ENCODE measurements around the gene DAD1. TPM values are rescaled to one million over a fixed set of nuclear protein-coding genes. Genes with fewer than 3 reads are reported as not detected.

Gene DAD1
- total RNA-seq, 4 donors from 2014 or later, result 31.4 to 154 (median 141) TPM

DNA sequence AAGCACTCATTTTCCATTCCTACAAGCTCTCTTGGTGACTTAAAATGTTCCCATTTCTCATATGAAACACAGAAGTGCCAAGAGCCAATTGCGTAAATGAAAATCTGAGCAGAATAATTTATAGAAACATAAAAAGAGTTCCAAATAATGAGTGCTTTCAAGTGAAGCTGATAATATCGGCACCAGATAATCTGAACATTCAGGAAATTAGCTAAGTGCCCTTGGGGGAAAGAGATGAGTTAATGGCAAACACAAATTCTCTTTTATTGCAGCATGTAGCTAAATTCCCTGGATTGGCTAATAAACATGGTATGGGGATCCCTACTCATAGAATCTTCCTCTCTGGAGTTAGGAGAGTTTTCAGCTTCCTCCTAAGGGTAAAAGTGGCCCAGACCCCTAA is 46.7 kb downstream of the DAD1 start:
- Histone ChIP-seq H3K4me1 (peaks cover 0 to 15% (median 5%) of the 10 kb centered on the region in 4 donors), H3K4me3 (no peak overlapping the region), H3K9me3 (no peaks in the 10 kb centered on the region), H3K27me3 (no peaks in the 10 kb centered on the region), H3K36me3 (no peaks in the 10 kb centered on the region), H3K27ac (no peak overlapping the region)
- 77 to 79% methylated on average over 2 of the region's 2 CpGs for WGBS, 2 donors (ENCODE audit: low coverage in 1 of 2)
- TF ChIP-seq POLR2A (IDR thresholded peaks at IDR 0.05) (no peak), POLR2AphosphoS5 (IDR thresholded peaks at IDR 0.05) (no peak), EP300 (IDR thresholded peaks at IDR 0.05; ENCODE audit: low read depth) (no peak), CTCF (IDR thresholded peaks at IDR 0.05) (no peak)
- intact Hi-C loops (cut with DNase I; ENCODE audit: low total_unique reads) (no loop called here), in situ Hi-C loops (cut with MboI; ENCODE audit: low pct_ligation_motif_present in 1 of 4, low pct_unique_long_range_greater_than_20kb in 1 of 4, low sequenced_read_pairs in 3 of 4) (no loop called here)
- no peak for DNase-seq

DNA sequence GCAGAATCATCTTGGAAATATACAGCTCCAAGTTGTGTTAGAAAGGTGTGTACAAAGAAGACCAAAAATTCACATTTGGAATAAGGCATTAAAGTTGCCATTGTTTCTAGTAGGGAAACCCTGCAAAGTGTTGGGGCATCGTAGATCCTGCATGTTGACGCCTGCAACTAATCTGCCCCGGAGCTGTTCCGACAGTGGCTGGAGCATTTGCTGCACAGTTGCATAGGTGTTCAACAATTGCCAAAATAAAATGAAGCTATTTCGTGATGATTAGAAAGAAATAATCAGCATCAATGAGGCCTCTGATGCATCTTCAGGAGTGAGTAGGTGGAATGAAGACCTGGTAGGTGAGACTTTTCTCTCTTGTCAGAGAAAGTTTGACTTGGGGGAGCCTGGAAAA is 47.3 kb downstream of the DAD1 start:
- Histone ChIP-seq H3K9me3 (no peaks in the 10 kb centered on the region), H3K27ac (no peak overlapping the region), H3K36me3 (no peaks in the 10 kb centered on the region), H3K4me1 (peaks cover 0 to 12% (median 4%) of the 10 kb centered on the region in 4 donors), H3K27me3 (no peaks in the 10 kb centered on the region), H3K4me3 (no peak overlapping the region)
- in situ Hi-C loops (cut with MboI; ENCODE audit: low pct_ligation_motif_present in 1 of 4, low pct_unique_long_range_greater_than_20kb in 1 of 4, low sequenced_read_pairs in 3 of 4) (no loop called here), intact Hi-C loops (cut with DNase I; ENCODE audit: low total_unique reads) (no loop called here)
- no peak for TF ChIP-seq POLR2AphosphoS5 (IDR thresholded peaks at IDR 0.05)
- TF ChIP-seq CTCF (IDR thresholded peaks at IDR 0.05), result no peak
- TF ChIP-seq EP300 (IDR thresholded peaks at IDR 0.05; ENCODE audit: low read depth), result no peak
- TF ChIP-seq POLR2A (IDR thresholded peaks at IDR 0.05), result no peak
- no peak for DNase-seq
- 88 to 89% methylated on average over 5 of the region's 5 CpGs for WGBS, 2 donors (ENCODE audit: low coverage in 1 of 2)

DNA sequence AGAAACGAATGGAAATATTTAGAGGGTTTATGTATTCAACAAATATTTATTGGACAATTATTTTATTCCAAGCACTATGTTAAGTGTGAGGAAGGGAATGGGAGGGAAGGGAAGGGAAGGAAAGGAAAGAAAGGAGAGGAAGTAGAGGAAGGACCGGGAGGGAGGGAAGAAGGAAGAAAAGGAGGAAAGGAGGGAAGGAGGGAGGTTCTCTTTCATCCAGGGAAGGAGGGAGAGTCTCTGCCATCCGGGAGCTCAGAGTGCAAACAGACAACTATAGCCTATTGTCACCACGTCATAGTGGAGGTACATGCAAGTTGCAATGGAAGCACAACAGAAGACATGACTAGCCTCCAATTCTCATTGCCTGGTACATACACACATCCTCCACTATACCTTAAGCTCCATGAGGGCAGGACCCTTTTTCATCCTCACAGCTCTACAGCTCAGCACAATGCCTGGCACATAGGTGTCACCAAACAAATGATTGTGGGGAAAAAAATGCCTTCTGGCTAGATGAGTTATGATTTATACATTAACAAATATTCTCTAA is 48.1 kb downstream of the DAD1 start:
- H3K9me3 ChIP-seq, result no peaks in the 10 kb centered on the region
- peak overlapping the region in 2 of 4 donors; percentile 2 to 18 for H3K27ac ChIP-seq
- no peaks in the 10 kb centered on the region for H3K27me3 ChIP-seq
- intact Hi-C loops (cut with DNase I; ENCODE audit: low total_unique reads) (no loop called here), in situ Hi-C loops (cut with MboI; ENCODE audit: low pct_ligation_motif_present in 1 of 4, low pct_unique_long_range_greater_than_20kb in 1 of 4, low sequenced_read_pairs in 3 of 4) (no loop called here)
- H3K4me3 ChIP-seq, result no peak overlapping the region
- H3K4me1 ChIP-seq, result peaks cover 0 to 7% (median 2%) of the 10 kb centered on the region in 4 donors
- no peaks in the 10 kb centered on the region for H3K36me3 ChIP-seq
- WGBS, 2 donors (ENCODE audit: low coverage in 1 of 2), result 66 to 83% methylated on average over 4 of the region's 4 CpGs
- no peak for DNase-seq
- no peak for TF ChIP-seq POLR2AphosphoS5 (IDR thresholded peaks at IDR 0.05)
- TF ChIP-seq EP300 (IDR thresholded peaks at IDR 0.05; ENCODE audit: low read depth), result no peak
- no peak for TF ChIP-seq POLR2A (IDR thresholded peaks at IDR 0.05)
- no peak for TF ChIP-seq CTCF (IDR thresholded peaks at IDR 0.05)

GRCh38 chr14:22540293-22540692 is 48.7 kb downstream of the DAD1 start:
- Histone ChIP-seq H3K27me3 (no peaks in the 10 kb centered on the region), H3K27ac (peak overlapping the region in 1 of 4 donors; percentile 73), H3K4me1 (peaks cover 0 to 5% (median 2%) of the 10 kb centered on the region in 4 donors), H3K36me3 (no peaks in the 10 kb centered on the region), H3K9me3 (no peaks in the 10 kb centered on the region), H3K4me3 (no peak overlapping the region)
- in situ Hi-C loops (cut with MboI; ENCODE audit: low pct_ligation_motif_present in 1 of 4, low pct_unique_long_range_greater_than_20kb in 1 of 4, low sequenced_read_pairs in 3 of 4), result no loop called here
- no peak for DNase-seq
- no peak for TF ChIP-seq CTCF (IDR thresholded peaks at IDR 0.05)
- TF ChIP-seq EP300 (IDR thresholded peaks at IDR 0.05; ENCODE audit: low read depth), result no peak
- TF ChIP-seq POLR2AphosphoS5 (IDR thresholded peaks at IDR 0.05), result no peak
- WGBS, 2 donors (ENCODE audit: low coverage in 1 of 2), result 60% methylated on average over 1 of the region's 1 CpG
- intact Hi-C loops (cut with DNase I; ENCODE audit: low total_unique reads), result no loop called here

Measured in transverse colon (tissue), 4 donors.